Measurements from ENCODE around the gene SPEM3.

- no peak for TF ChIP-seq POU6F1 (CRISPR knock-in tag; IDR thresholded peaks at IDR 0.05; ENCODE audit: borderline replicate concordance, low read depth)
- TF ChIP-seq ZNF565 (CRISPR knock-in tag; conservative IDR thresholded peaks at IDR 0.05; ENCODE audit: low read depth): no peak
- no peak for TF ChIP-seq RARB (CRISPR knock-in tag; IDR thresholded peaks at IDR 0.05)
- no peak for TF ChIP-seq ZFP30 (CRISPR knock-in tag; IDR thresholded peaks at IDR 0.05)
- TF ChIP-seq PATZ1 (CRISPR knock-in tag; IDR thresholded peaks at IDR 0.05; ENCODE audit: borderline replicate concordance): no peak
- TF ChIP-seq SNAI2 (CRISPR knock-in tag; IDR thresholded peaks at IDR 0.05): no peak
- TF ChIP-seq ISL1 (CRISPR knock-in tag; IDR thresholded peaks at IDR 0.05): no peak
- no peak for TF ChIP-seq ESRRG (CRISPR knock-in tag; IDR thresholded peaks at IDR 0.05)
- no peak for TF ChIP-seq ARNTL (CRISPR knock-in tag; IDR thresholded peaks at IDR 0.05; ENCODE audit: borderline replicate concordance, low read depth)
Measured at GRCh38 chr17:7423679-7424078, 5.0 kb upstream of the SPEM3 start.
